22Rv1 (cell line): Measurements from ENCODE around the gene MAD1L1.

Experiments
- CTCF ChIP-seq: fragments of 450-650 bp; IDR thresholded peaks from 2 replicates; pipeline ENCODE4 v1.5.1; 2017; ENCODE audit warnings: mild to moderate bottlenecking
- ZFX ChIP-seq: fragments of 450-650 bp; IDR thresholded peaks from 2 replicates; pipeline ENCODE4 v1.6.1; 2017; ENCODE audit warnings: antibody characterized with exemption, borderline replicate concordance

GRCh38 chr7:2219606-2220005 is 13.1 kb downstream of the MAD1L1 start:
- TF ChIP-seq CTCF (no peak), ZFX (no peak)
